Muscle layer of colon (tissue), 2 donors: ENCODE results near the gene TJAP1.
A peak's percentile ranks its signal among the peaks of the same experiment; 100 is the strongest.

Source experiments
- H3K27ac ChIP-seq: one replicate; pipeline ENCODE4 v1.7.0; 2013; ENCODE audit warnings: low read depth, mild to moderate bottlenecking, low read length, moderate library complexity
- H3K27me3 ChIP-seq, 2 donors: one replicate each; pipeline ENCODE4 v1.7.0; 2013; ENCODE audit warnings: low read length in 2 of 2, mild to moderate bottlenecking in 2 of 2; ENCODE audit not compliant: insufficient read depth in 2 of 2, control insufficient read depth in 1 of 2
- H3K36me3 ChIP-seq: one replicate; pipeline ENCODE4 v1.7.0; 2013; ENCODE audit warnings: mild to moderate bottlenecking, low read length; ENCODE audit not compliant: insufficient read depth
- H3K4me1 ChIP-seq: one replicate; pipeline ENCODE4 v1.7.0; 2013; ENCODE audit warnings: mild to moderate bottlenecking, low read length; ENCODE audit not compliant: insufficient read depth
- H3K4me3 ChIP-seq, 2 donors: one replicate each; pipeline ENCODE4 v1.7.0; 2013; ENCODE audit warnings: low read length in 2 of 2, low read depth in 1 of 2, mild to moderate bottlenecking in 1 of 2, moderate library complexity in 1 of 2
- H3K9ac ChIP-seq: one replicate; pipeline ENCODE4 v1.7.0; 2013; ENCODE audit warnings: low read length
- H3K9me3 ChIP-seq: one replicate; pipeline ENCODE4 v1.7.0; 2013; ENCODE audit warnings: mild to moderate bottlenecking, low read length
- donor health status: abdominal sarcoma.
- donor health status: Adenocarcinoma of cecum.

The TJAP1 gene

GRCh38 chr6:43467752-43468151 lies 9.6 kb upstream of the TJAP1 start:
- Histone ChIP-seq H3K36me3 (no peaks in the 10 kb centered on the region), H3K27me3 (peaks cover 0 to 6% of the 10 kb centered on the region in 2 donors), H3K4me1 (no peaks in the 10 kb centered on the region), H3K9me3 (no peaks in the 10 kb centered on the region), H3K9ac (no peak overlapping the region), H3K27ac (no peak overlapping the region), H3K4me3 (no peak overlapping the region)

- Histone ChIP-seq H3K9me3 (no peaks in the 10 kb centered on the region), H3K4me1 (no peaks in the 10 kb centered on the region), H3K27ac (no peak overlapping the region), H3K4me3 (no peak overlapping the region), H3K27me3 (peaks cover 0 to 6% of the 10 kb centered on the region in 2 donors), H3K9ac (no peak overlapping the region), H3K36me3 (no peaks in the 10 kb centered on the region)
These were observed 9.1 kb upstream of the TJAP1 start for GRCh38 chr6:43468240-43468639.

- H3K36me3 ChIP-seq = no peaks in the 10 kb centered on the region
- H3K27ac ChIP-seq = no peak overlapping the region
- no peaks in the 10 kb centered on the region for H3K4me1 ChIP-seq
- H3K27me3 ChIP-seq = peaks cover 0 to 6% of the 10 kb centered on the region in 2 donors
- H3K9me3 ChIP-seq = no peaks in the 10 kb centered on the region
- no peak overlapping the region for H3K9ac ChIP-seq
- no peak overlapping the region for H3K4me3 ChIP-seq
These were observed 8.4 kb upstream of the TJAP1 start for GRCh38 chr6:43468748-43469681.

- no peak overlapping the region for H3K4me3 ChIP-seq
- H3K9me3 ChIP-seq = no peaks in the 10 kb centered on the region
- no peak overlapping the region for H3K9ac ChIP-seq
- no peaks in the 10 kb centered on the region for H3K36me3 ChIP-seq
- H3K4me1 ChIP-seq = no peaks in the 10 kb centered on the region
- H3K27ac ChIP-seq = no peak overlapping the region
- H3K27me3 ChIP-seq = peaks cover 0 to 6% of the 10 kb centered on the region in 2 donors
These were observed 7.4 kb upstream of the TJAP1 start for GRCh38 chr6:43469947-43470346.

GRCh38 chr6:43471399-43471798 lies 6.0 kb upstream of the TJAP1 start:
- peaks cover 0 to 6% of the 10 kb centered on the region in 2 donors for H3K27me3 ChIP-seq
- no peak overlapping the region for H3K27ac ChIP-seq
- H3K4me1 ChIP-seq = no peaks in the 10 kb centered on the region
- H3K9me3 ChIP-seq = no peaks in the 10 kb centered on the region
- H3K36me3 ChIP-seq = no peaks in the 10 kb centered on the region
- no peak overlapping the region for H3K9ac ChIP-seq
- no peak overlapping the region for H3K4me3 ChIP-seq

GRCh38 chr6:43472515-43472914 lies 4.9 kb upstream of the TJAP1 start:
- Histone ChIP-seq H3K36me3 (no peaks in the 10 kb centered on the region), H3K4me3 (no peak overlapping the region), H3K9ac (no peak overlapping the region), H3K27ac (no peak overlapping the region), H3K9me3 (no peaks in the 10 kb centered on the region), H3K4me1 (peaks cover 4% of the 10 kb centered on the region), H3K27me3 (peaks cover 0 to 6% of the 10 kb centered on the region in 2 donors)

GRCh38 chr6:43475516-43475915 lies 1.9 kb upstream of the TJAP1 start:
- H3K27ac ChIP-seq = no peak overlapping the region
- no peaks in the 10 kb centered on the region for H3K27me3 ChIP-seq
- H3K9me3 ChIP-seq = no peaks in the 10 kb centered on the region
- no peak overlapping the region for H3K9ac ChIP-seq
- no peaks in the 10 kb centered on the region for H3K36me3 ChIP-seq
- peaks cover 26% of the 10 kb centered on the region for H3K4me1 ChIP-seq
- H3K4me3 ChIP-seq = no peak overlapping the region

GRCh38 chr6:43476746-43477145 lies 624 bp upstream of the TJAP1 start:
- Histone ChIP-seq H3K4me3 (peak overlapping the region in 1 of 2 donors; percentile 84), H3K9ac (peak overlapping the region; percentile 1), H3K36me3 (no peaks in the 10 kb centered on the region), H3K4me1 (peaks cover 26% of the 10 kb centered on the region), H3K9me3 (no peaks in the 10 kb centered on the region), H3K27me3 (no peaks in the 10 kb centered on the region), H3K27ac (no peak overlapping the region)

- no peaks in the 10 kb centered on the region for H3K9me3 ChIP-seq
- peaks cover 26% of the 10 kb centered on the region for H3K4me1 ChIP-seq
- peak overlapping the region; percentile 87 for H3K27ac ChIP-seq
These were observed 620 bp downstream of the TJAP1 start for GRCh38 chr6:43478008-43478372.

GRCh38 chr6:43481075-43481474 lies 3.7 kb downstream of the TJAP1 start:
- no peak overlapping the region for H3K27ac ChIP-seq

More at GRCh38 chr6:43478008-43478372, 620 bp downstream of the TJAP1 start:
- Histone ChIP-seq H3K36me3 (no peaks in the 10 kb centered on the region), H3K9ac (peak overlapping the region; percentile 81), H3K4me3 (peak overlapping the region; percentile 63 to 84), H3K27me3 (no peaks in the 10 kb centered on the region)

GRCh38 chr6:43481591-43482236 lies 4.3 kb downstream of the TJAP1 start:
- H3K4me3 ChIP-seq = no peak overlapping the region
- peaks cover 26% of the 10 kb centered on the region for H3K4me1 ChIP-seq
- H3K27ac ChIP-seq = no peak overlapping the region
- H3K27me3 ChIP-seq = no peaks in the 10 kb centered on the region
- no peaks in the 10 kb centered on the region for H3K36me3 ChIP-seq
- no peaks in the 10 kb centered on the region for H3K9me3 ChIP-seq
- no peak overlapping the region for H3K9ac ChIP-seq

More at GRCh38 chr6:43481075-43481474, 3.7 kb downstream of the TJAP1 start:
- Histone ChIP-seq H3K4me1 (peaks cover 26% of the 10 kb centered on the region), H3K9ac (no peak overlapping the region), H3K27me3 (no peaks in the 10 kb centered on the region), H3K9me3 (no peaks in the 10 kb centered on the region), H3K4me3 (no peak overlapping the region), H3K36me3 (no peaks in the 10 kb centered on the region)
